ENCODE data around the gene SIRPB2. TPM values are rescaled to one million over a fixed set of nuclear protein-coding genes. Genes with fewer than 3 reads are reported as not detected.

The SIRPB2 gene
- total and polyA plus RNA-seq, 2 donors (not counting 1 experiment from before 2014, with no cell fraction given), result not detected

GRCh38 chr20:1442304-1442703 is 48.9 kb downstream of the SIRPB2 start:
- H3K27ac ChIP-seq (ENCODE audit: insufficient read depth, low read length), result no peak overlapping the region
- DNase-seq (ENCODE audit: low read depth in 2 of 2), result no peak
- H3K9ac ChIP-seq (ENCODE audit: insufficient read depth, low read length), result no peak overlapping the region
- no peaks in the 10 kb centered on the region for H3K4me1 ChIP-seq (ENCODE audit: control insufficient read depth, extremely low read depth, insufficient read depth, low read length)
- no peak for TF ChIP-seq EZH2 (IDR thresholded peaks at IDR 0.05; ENCODE audit: low read length, missing control alignments)
- TF ChIP-seq, protein P1, sequence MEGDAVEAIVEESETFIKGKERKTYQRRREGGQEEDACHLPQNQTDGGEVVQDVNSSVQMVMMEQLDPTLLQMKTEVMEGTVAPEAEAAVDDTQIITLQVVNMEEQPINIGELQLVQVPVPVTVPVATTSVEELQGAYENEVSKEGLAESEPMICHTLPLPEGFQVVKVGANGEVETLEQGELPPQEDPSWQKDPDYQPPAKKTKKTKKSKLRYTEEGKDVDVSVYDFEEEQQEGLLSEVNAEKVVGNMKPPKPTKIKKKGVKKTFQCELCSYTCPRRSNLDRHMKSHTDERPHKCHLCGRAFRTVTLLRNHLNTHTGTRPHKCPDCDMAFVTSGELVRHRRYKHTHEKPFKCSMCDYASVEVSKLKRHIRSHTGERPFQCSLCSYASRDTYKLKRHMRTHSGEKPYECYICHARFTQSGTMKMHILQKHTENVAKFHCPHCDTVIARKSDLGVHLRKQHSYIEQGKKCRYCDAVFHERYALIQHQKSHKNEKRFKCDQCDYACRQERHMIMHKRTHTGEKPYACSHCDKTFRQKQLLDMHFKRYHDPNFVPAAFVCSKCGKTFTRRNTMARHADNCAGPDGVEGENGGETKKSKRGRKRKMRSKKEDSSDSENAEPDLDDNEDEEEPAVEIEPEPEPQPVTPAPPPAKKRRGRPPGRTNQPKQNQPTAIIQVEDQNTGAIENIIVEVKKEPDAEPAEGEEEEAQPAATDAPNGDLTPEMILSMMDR (conservative IDR thresholded peaks at IDR 0.05 in 1 of 2, IDR thresholded peaks at IDR 0.05 in 1 of 2; ENCODE audit: low read depth in 1 of 2, low read length in 2 of 2), result no peak
- H3K36me3 ChIP-seq (ENCODE audit: control insufficient read depth, insufficient read depth, low read length), result peaks cover 4% of the 10 kb centered on the region
- H3K9me3 ChIP-seq (ENCODE audit: control insufficient read depth, insufficient read depth, low read depth, low read length), result no peaks in the 10 kb centered on the region
- no peak overlapping the region for H3K4me2 ChIP-seq (ENCODE audit: extremely low read depth, insufficient read depth, low read length)
- H3K27me3 ChIP-seq (ENCODE audit: control insufficient read depth, insufficient read depth, low read length), result no peaks in the 10 kb centered on the region
- no peak overlapping the region for H3K4me3 ChIP-seq (replicated peaks in 1 of 4; ENCODE audit: control extremely low read depth in 1 of 4, insufficient read depth in 1 of 4, low read depth in 3 of 4, low read length in 4 of 4)
- no peak overlapping the region for H2AFZ ChIP-seq (ENCODE audit: low read length)
- no peaks in the 10 kb centered on the region for H3K79me2 ChIP-seq (ENCODE audit: control insufficient read depth, insufficient read depth, low read length)
- H4K20me1 ChIP-seq (ENCODE audit: control insufficient read depth, extremely low read depth, insufficient read depth, low read length), result no peaks in the 10 kb centered on the region

DNA sequence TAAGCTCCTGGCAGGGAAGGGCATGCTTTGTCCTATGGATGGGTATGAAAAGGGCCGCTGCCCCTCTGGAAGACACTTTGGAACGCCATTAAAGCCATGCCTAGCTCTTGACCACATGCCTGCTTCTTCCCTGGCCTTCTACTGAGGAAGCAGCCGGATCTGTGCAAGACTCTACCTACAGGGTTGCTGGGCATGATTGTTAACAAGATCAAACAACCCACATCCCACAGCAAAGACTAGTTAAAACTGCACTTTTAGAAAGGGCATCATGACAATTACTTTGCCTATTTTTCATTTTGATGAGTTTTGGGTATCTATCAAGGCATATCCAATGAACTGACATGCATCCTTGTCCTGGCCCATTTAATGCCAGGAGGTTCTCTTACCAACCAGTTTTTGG is 50.1 kb downstream of the SIRPB2 start:
- Histone ChIP-seq H3K4me1 (ENCODE audit: control insufficient read depth, extremely low read depth, insufficient read depth, low read length) (no peaks in the 10 kb centered on the region), H3K9me3 (ENCODE audit: control insufficient read depth, insufficient read depth, low read depth, low read length) (no peaks in the 10 kb centered on the region)

GRCh38 chr20:1440024-1440423 is 51.2 kb downstream of the SIRPB2 start:
- peaks cover 1% of the 10 kb centered on the region for H3K36me3 ChIP-seq (ENCODE audit: control insufficient read depth, insufficient read depth, low read length)
- H3K9ac ChIP-seq (ENCODE audit: insufficient read depth, low read length), result no peak overlapping the region
- no peak overlapping the region for H3K4me2 ChIP-seq (ENCODE audit: extremely low read depth, insufficient read depth, low read length)
- no peak overlapping the region for H3K4me3 ChIP-seq (replicated peaks in 1 of 4; ENCODE audit: control extremely low read depth in 1 of 4, insufficient read depth in 1 of 4, low read depth in 3 of 4, low read length in 4 of 4)
- H3K9me3 ChIP-seq (ENCODE audit: control insufficient read depth, insufficient read depth, low read depth, low read length), result no peaks in the 10 kb centered on the region
- DNase-seq (ENCODE audit: low read depth in 2 of 2), result peak in 1 of 2 donors; percentile 15
- H3K79me2 ChIP-seq (ENCODE audit: control insufficient read depth, insufficient read depth, low read length), result no peaks in the 10 kb centered on the region
- TF ChIP-seq, protein P1 (conservative IDR thresholded peaks at IDR 0.05 in 1 of 2, IDR thresholded peaks at IDR 0.05 in 1 of 2; ENCODE audit: low read depth in 1 of 2, low read length in 2 of 2), result peak; percentile 13 to 36
- TF ChIP-seq EZH2 (IDR thresholded peaks at IDR 0.05; ENCODE audit: low read length, missing control alignments), result no peak
- no peak overlapping the region for H3K27ac ChIP-seq (ENCODE audit: insufficient read depth, low read length)
- no peaks in the 10 kb centered on the region for H3K27me3 ChIP-seq (ENCODE audit: control insufficient read depth, insufficient read depth, low read length)
- H4K20me1 ChIP-seq (ENCODE audit: control insufficient read depth, extremely low read depth, insufficient read depth, low read length), result no peaks in the 10 kb centered on the region
- H2AFZ ChIP-seq (ENCODE audit: low read length), result no peak overlapping the region
- peaks cover 4% of the 10 kb centered on the region for H3K4me1 ChIP-seq (ENCODE audit: control insufficient read depth, extremely low read depth, insufficient read depth, low read length)

More for the DNA sequence above, 50.1 kb downstream of the SIRPB2 start:
- H3K9ac ChIP-seq (ENCODE audit: insufficient read depth, low read length), result no peak overlapping the region
- DNase-seq (ENCODE audit: low read depth in 2 of 2), result no peak
- H3K4me3 ChIP-seq (replicated peaks in 1 of 4; ENCODE audit: control extremely low read depth in 1 of 4, insufficient read depth in 1 of 4, low read depth in 3 of 4, low read length in 4 of 4), result no peak overlapping the region
- no peaks in the 10 kb centered on the region for H4K20me1 ChIP-seq (ENCODE audit: control insufficient read depth, extremely low read depth, insufficient read depth, low read length)
- no peak overlapping the region for H3K27ac ChIP-seq (ENCODE audit: insufficient read depth, low read length)
- H3K36me3 ChIP-seq (ENCODE audit: control insufficient read depth, insufficient read depth, low read length), result peaks cover 3% of the 10 kb centered on the region
- no peaks in the 10 kb centered on the region for H3K27me3 ChIP-seq (ENCODE audit: control insufficient read depth, insufficient read depth, low read length)
- TF ChIP-seq EZH2 (IDR thresholded peaks at IDR 0.05; ENCODE audit: low read length, missing control alignments), result no peak
- TF ChIP-seq, protein P1 (conservative IDR thresholded peaks at IDR 0.05 in 1 of 2, IDR thresholded peaks at IDR 0.05 in 1 of 2; ENCODE audit: low read depth in 1 of 2, low read length in 2 of 2), result no peak
- no peak overlapping the region for H3K4me2 ChIP-seq (ENCODE audit: extremely low read depth, insufficient read depth, low read length)
- no peaks in the 10 kb centered on the region for H3K79me2 ChIP-seq (ENCODE audit: control insufficient read depth, insufficient read depth, low read length)
- H2AFZ ChIP-seq (ENCODE audit: low read length), result no peak overlapping the region

Measured in fibroblast of lung (primary cell).